NCI-H1930 (cell line): ENCODE measurements around the gene PRTFDC1.
"Not testable (repeated sequence)": the region's sequence is repeated elsewhere in the genome, so short reads cannot be mapped to it uniquely, and the experiment has no call there.

Source experiments
- DNase-seq, 2 experiments: peaks; one replicate each; lab custom pipeline; 2025; lab: John Stamatoyannopoulos, UW

The PRTFDC1 gene

DNA sequence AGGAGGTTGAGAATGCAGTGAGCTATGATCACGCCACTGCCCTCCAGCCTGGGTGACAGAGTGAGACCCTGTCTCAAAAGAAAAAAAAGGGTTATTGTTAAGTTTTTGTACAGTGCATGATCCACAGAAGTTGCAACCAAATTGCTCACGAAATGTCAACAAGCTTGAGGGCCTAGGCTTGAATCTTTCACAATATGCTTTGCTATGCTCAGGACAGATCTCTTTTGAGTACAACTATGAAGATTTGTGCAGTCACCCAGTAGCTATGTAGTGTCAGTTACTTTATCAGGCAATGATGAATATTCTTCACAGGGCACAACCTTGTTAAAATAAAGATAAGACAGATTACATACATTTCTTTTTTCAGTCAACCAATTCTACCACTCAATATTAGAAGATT, 109.2 kb downstream of the PRTFDC1 start:
- DNase-seq = no peak

DNA sequence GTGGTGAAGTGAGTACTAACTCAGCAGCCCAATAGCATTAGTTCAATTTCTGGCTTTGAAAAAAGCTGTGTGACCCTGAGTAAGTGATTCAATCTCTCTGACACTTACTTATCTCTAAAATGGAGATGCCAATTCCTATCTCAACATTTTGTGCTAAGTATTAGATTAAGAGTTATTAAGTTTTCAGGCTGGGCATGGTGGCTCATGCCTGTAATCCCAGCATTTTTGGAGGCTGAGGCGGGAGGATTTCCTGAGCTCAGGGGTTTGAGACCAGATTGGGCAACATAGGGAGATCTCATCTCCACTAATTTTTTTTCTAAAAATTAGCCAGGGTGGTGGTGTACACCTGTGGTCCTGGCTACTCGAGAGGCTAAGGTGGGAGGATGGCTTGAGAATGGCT, 109.5 kb downstream of the PRTFDC1 start:
- DNase-seq = no peak

DNA sequence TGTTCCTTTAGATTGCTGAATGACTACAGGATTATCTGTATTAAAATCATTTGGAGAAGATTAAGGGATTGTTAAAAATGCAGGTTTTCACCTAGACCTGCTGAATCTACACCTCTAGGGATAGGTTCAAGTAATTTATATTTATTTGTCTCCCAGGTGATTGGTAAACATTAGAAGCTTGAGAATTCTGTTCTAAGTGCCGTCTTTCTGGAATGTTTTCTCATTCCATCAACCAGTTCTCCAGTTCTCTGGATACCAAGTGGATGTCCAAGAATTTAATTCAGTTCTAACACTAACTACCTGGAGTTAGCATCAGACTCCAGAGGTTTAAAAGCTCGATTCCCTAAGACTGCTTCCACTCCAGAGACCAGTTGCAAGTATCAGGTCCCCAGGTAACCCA, 110.9 kb downstream of the PRTFDC1 start:
- DNase-seq = no peak

DNA sequence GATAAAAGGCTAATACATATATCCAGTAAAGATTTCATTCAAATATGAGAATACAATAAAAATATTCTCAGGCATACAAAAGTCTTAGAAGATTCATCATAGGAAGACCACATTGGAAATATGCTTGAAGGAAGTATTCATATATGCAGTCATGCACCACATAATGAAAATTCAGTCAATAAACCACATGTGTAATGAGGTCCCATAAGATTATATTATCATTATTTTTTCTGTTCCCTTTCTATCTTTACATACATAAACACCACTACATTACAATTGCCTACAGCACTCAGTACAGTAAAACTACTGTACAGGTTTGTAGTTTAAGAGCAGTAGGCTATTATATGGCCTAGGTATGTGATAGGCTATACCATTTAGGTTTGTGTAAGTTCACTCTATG, 111.6 kb downstream of the PRTFDC1 start:
- DNase-seq = no peak

DNA sequence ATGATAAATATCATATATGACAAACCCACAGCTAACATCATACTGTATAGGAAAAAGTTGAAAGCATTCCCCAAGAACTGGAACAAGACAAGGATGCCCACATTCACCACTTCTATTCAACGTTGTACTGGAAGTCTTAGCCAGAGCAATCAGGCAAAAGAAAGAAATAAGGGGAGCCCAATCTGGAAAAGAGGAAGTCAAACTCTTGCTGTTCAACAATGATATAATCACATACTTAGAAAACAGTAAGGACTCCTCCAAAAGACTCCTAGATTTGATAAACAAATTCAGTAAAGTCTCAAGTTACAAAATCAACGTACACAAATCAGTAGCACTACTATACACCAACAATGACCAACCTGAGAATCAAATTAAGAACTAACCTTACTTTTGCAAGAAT, 114.6 kb downstream of the PRTFDC1 start:
- DNase-seq = not testable (repeated sequence)

DNA sequence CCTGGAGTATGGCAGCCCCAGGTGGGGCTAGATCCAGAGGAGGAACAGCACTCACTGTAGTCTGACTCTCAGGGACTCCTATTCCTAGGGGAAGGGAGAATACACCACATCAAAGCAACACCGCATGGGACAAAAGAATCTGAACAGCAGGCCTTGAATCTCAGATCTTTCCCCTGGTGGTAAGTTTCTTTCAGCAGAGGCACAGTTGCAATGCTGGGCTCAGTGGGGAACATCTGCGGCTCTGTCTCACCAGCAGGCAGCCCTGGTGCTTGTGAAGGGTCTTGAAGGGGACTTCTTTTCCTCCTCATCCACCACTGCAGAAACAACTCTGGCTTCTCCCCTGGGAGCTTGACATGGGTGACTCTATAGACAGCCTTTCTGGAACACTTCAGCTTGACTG, 117.5 kb downstream of the PRTFDC1 start:
- no peak for DNase-seq

GRCh38 chr10:24826009-24826408, 126.4 kb downstream of the PRTFDC1 start:
- DNase-seq = no peak

GRCh38 chr10:24825551-24825950, 126.9 kb downstream of the PRTFDC1 start:
- DNase-seq = no peak

- DNase-seq = no peak
Measured at GRCh38 chr10:24824536-24824935, 127.9 kb downstream of the PRTFDC1 start.

GRCh38 chr10:24824124-24824523, 128.3 kb downstream of the PRTFDC1 start:
- no peak for DNase-seq

GRCh38 chr10:24822590-24822989, 129.8 kb downstream of the PRTFDC1 start:
- no peak for DNase-seq

- DNase-seq = no peak
Measured at GRCh38 chr10:24821986-24822385, 130.4 kb downstream of the PRTFDC1 start.

DNA sequence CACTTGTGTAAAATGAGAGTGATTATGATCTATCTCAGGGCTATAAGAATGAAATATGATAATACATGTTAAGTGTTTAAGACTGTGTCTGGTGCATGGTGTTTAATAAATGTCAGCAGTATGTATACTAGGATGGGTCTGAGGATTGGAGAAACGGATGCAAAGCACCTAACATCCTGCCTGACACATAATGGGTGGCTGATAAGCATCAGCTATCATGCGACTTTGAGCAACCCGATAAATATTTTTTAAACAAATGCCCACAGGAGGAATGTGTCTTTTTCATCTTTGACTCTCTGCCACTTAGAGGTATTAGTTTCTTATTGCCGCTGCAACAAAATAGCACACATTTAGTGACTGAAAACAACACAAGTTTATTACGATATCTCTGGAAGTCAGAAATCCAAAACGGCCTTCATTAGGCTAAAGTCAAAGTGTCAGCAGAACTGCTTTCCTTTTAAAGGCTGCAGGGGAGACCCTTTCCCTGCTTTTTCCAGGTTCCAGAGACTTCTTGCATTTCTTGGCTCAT, 135.5 kb downstream of the PRTFDC1 start:
- no peak for DNase-seq

GRCh38 chr10:24814568-24815313, 137.7 kb downstream of the PRTFDC1 start:
- DNase-seq = no peak

DNA sequence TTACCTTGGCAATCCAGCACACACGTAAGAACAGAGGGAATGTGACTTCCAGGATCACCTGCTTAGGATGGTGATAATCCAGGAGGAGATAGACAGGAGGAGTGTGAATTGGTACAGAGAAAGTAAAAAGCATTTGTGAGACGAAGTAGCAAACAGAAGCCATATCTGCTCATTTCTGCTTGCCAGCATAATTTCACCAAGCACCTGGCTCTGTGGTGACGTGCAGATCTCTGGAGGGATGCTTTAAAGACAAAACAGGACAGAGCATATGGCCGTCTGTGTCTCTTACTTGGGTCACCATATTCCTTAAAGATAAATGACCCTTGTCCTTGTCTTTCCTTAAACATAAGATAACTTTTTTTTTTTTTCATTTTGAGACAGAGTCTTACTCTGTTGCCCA, 138.6 kb downstream of the PRTFDC1 start:
- DNase-seq = no peak

GRCh38 chr10:24806262-24806661, 146.1 kb downstream of the PRTFDC1 start:
- no peak for DNase-seq

GRCh38 chr10:24804956-24805355, 147.4 kb downstream of the PRTFDC1 start:
- DNase-seq = no peak

DNA sequence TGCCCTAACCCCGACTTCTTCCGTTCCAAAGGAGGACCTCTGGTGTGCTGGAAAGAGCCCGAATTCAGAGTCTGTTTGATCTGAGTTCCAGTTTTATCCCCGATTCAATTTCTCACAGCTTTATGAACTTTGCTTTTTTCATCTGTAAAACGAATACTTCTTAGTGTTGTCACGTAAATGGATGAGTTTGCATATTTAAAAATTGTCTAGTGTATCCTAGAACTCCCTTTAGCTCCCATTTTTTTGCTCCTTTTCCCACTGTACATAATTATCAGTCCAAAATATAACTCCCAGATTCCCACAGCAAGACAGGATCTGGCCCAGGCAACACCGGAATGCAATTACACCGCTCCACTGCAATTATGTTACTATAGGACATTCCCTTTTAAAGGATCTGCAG, 148.0 kb downstream of the PRTFDC1 start:
- DNase-seq = no peak

DNA sequence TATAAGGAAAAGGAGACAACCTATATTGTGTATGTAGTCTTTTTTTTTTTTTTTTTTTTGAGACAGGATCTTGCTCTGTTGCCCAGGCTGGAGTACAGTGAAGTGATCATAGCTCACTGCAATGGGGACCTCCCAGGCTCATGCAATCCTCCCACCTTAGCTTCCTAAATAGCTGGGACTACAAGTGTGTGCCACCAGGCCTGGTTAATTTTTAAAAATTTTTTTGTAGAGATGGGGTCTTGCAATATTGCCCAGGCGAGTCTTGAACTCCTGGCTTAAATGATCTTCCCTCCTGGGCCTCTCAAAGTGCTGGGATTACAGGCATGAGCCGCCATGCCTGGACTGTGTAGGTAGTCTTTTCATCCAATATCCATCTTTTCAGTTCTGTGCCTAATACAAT, 150.0 kb downstream of the PRTFDC1 start:
- no peak for DNase-seq

DNA sequence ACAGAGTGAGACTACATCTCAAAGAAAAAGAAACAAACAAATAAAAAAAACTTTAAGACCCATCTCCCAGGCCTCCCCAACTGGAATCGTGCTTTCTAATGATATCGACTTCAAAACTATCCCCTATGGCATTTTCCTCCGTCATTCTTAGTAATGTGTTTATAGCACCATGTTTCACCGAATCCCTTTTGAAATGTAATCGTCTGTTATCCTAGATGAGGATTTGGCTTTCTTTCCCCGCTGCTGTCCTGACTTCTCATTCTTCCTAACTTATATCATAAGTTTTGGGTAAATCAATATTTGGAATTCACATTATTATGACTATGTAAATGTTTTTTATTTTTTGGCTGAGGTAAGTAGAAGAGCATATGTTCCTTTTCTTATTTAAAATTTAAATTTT, 151.5 kb downstream of the PRTFDC1 start:
- no peak for DNase-seq
